HCT116 (cell line): ENCODE results near the gene LDLRAD4.

Experiments used
- CTCF ChIP-seq, 3 experiments: fragments of 200-600 bp in 1 of 3; sonication (generic) in 1 of 3; IDR thresholded peaks in 2 of 3; conservative IDR thresholded peaks in 1 of 3; 2 replicates each; pipeline ENCODE4 v1.5.1; 2012 to 2017; ENCODE audit warnings: low read depth in 2 of 3, low read length in 2 of 3, antibody characterized with exemption in 1 of 3, borderline replicate concordance in 1 of 3, control low read depth in 1 of 3, mild to moderate bottlenecking in 1 of 3, mixed read lengths in 1 of 3, mixed run types in 1 of 3, moderate library complexity in 1 of 3; ENCODE audit not compliant: insufficient read depth in 1 of 3
- JUND ChIP-seq: IDR thresholded peaks from 2 replicates; pipeline ENCODE4 v1.6.1; 2012
- POLR2A ChIP-seq: IDR thresholded peaks from 2 replicates; pipeline ENCODE4 v1.7.0; 2011; ENCODE audit warnings: borderline replicate concordance; ENCODE audit not compliant: insufficient read depth, insufficient read length; ENCODE audit errors: extremely low read depth
- YY1 ChIP-seq: IDR thresholded peaks from 2 replicates; pipeline ENCODE4 v1.6.1; 2011; ENCODE audit warnings: low read length, low read depth, moderate library complexity, mild to moderate bottlenecking; ENCODE audit not compliant: insufficient replicate concordance; ENCODE audit errors: extremely low read depth
- ZNF274 ChIP-seq: fragments of 200-500 bp; sonication (Bioruptor generic); IDR thresholded peaks from 2 replicates; pipeline ENCODE4 v1.6.1; 2014; ENCODE audit warnings: mild to moderate bottlenecking, low read depth, low read length, inconsistent platforms
- TF ChIP-seq, protein P1 (sequence below): IDR thresholded peaks from 2 replicates; pipeline ENCODE4 v1.6.1; 2012

GRCh38 chr18:13589316-13589715 is 370.8 kb downstream of the LDLRAD4 start:
- TF ChIP-seq POLR2A: no peak
- TF ChIP-seq, protein P1, sequence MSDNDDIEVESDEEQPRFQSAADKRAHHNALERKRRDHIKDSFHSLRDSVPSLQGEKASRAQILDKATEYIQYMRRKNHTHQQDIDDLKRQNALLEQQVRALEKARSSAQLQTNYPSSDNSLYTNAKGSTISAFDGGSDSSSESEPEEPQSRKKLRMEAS: no peak
- no peak for TF ChIP-seq JUND
- TF ChIP-seq CTCF (IDR thresholded peaks at IDR 0.05 in 2 of 3, conservative IDR thresholded peaks at IDR 0.05 in 1 of 3; ENCODE audit: borderline replicate concordance in 1 of 3, insufficient read depth in 1 of 3, low read depth in 2 of 3, low read length in 2 of 3): no peak
- no peak for TF ChIP-seq ZNF274
- TF ChIP-seq YY1: no peak
